H9 (cell line): ENCODE measurements around the gene ACR. TPM values are rescaled to one million over a fixed set of nuclear protein-coding genes. Genes with fewer than 3 reads are reported as not detected.

Source experiments
- DNase-seq: peaks from one replicate; pipeline ENCODE4 v3.0.0-alpha.2; 2017
- H2AFZ ChIP-seq: one replicate; pipeline ENCODE4 v1.6.1; 2013; ENCODE audit warnings: mild to moderate bottlenecking, low read length, control low read depth, moderate library complexity
- H2AK5ac ChIP-seq: 2 replicates; pipeline ENCODE4 v1.6.1; 2013; ENCODE audit warnings: low read length, control low read depth, mixed read lengths; ENCODE audit not compliant: insufficient read length
- H2BK120ac ChIP-seq: one replicate; pipeline ENCODE4 v1.6.1; 2013; ENCODE audit warnings: low read depth, mild to moderate bottlenecking, low read length, control low read depth, inconsistent platforms; ENCODE audit not compliant: poor library complexity, severe bottlenecking
- H2BK12ac ChIP-seq: 2 replicates; pipeline ENCODE4 v1.6.1; 2013; ENCODE audit warnings: low read length, control low read depth, mixed read lengths, low read depth; ENCODE audit not compliant: insufficient read length
- H2BK15ac ChIP-seq: 2 replicates; pipeline ENCODE4 v1.6.1; 2013; ENCODE audit warnings: low read depth, low read length, control low read depth
- H2BK20ac ChIP-seq: one replicate; pipeline ENCODE4 v1.6.1; 2013; ENCODE audit warnings: low read depth, mild to moderate bottlenecking, low read length, control low read depth, inconsistent platforms; ENCODE audit not compliant: poor library complexity, severe bottlenecking
- H2BK5ac ChIP-seq: 2 replicates; pipeline ENCODE4 v1.6.1; 2013; ENCODE audit warnings: low read length, control low read depth, mixed read lengths; ENCODE audit not compliant: insufficient read length
- H3K14ac ChIP-seq: 2 replicates; pipeline ENCODE4 v1.6.1; 2013; ENCODE audit warnings: low read length, control low read depth; ENCODE audit not compliant: insufficient read depth
- H3K18ac ChIP-seq: 2 replicates; pipeline ENCODE4 v1.6.1; 2013; ENCODE audit warnings: low read depth, mild to moderate bottlenecking, mixed read lengths, low read length, control low read depth; ENCODE audit not compliant: insufficient read length
- H3K23ac ChIP-seq: 2 replicates; pipeline ENCODE4 v1.6.1; 2013; ENCODE audit warnings: low read length, control low read depth, mixed read lengths, low read depth; ENCODE audit not compliant: insufficient read length
- H3K23me2 ChIP-seq: 2 replicates; pipeline ENCODE4 v1.6.1; 2013; ENCODE audit warnings: low read depth, mild to moderate bottlenecking, mixed read lengths, low read length, control low read depth; ENCODE audit not compliant: insufficient read length, poor library complexity, severe bottlenecking
- H3K27ac ChIP-seq: 2 replicates; pipeline ENCODE4 v1.5.1; 2013; ENCODE audit warnings: low read length, control low read depth, mixed read lengths, low read depth; ENCODE audit not compliant: insufficient read length
- H3K27me3 ChIP-seq: 2 replicates; pipeline ENCODE4 v1.6.1; 2013; ENCODE audit warnings: low read length, control low read depth, inconsistent platforms; ENCODE audit not compliant: insufficient read depth
- H3K4ac ChIP-seq: 2 replicates; pipeline ENCODE4 v1.6.1; 2013; ENCODE audit warnings: low read depth, mild to moderate bottlenecking, control low read depth, inconsistent platforms, low read length, moderate library complexity
- H3K4me1 ChIP-seq: 2 replicates; pipeline ENCODE4 v1.6.1; 2013; ENCODE audit warnings: low read length, control low read depth, inconsistent platforms; ENCODE audit not compliant: insufficient read depth
- H3K4me2 ChIP-seq: 2 replicates; pipeline ENCODE4 v1.6.1; 2013; ENCODE audit warnings: low read length, control low read depth, mixed read lengths; ENCODE audit not compliant: insufficient read length, insufficient read depth
- H3K56ac ChIP-seq: 2 replicates; pipeline ENCODE4 v1.6.1; 2013; ENCODE audit warnings: low read depth, mild to moderate bottlenecking, mixed read lengths, low read length, control low read depth; ENCODE audit not compliant: insufficient read length
- H3K79me1 ChIP-seq: 2 replicates; pipeline ENCODE4 v1.6.1; 2013; ENCODE audit warnings: low read depth, mild to moderate bottlenecking, moderate library complexity, low read length, control low read depth, inconsistent platforms; ENCODE audit not compliant: insufficient read depth, poor library complexity, severe bottlenecking
- H3K79me2 ChIP-seq: 2 replicates; pipeline ENCODE4 v1.6.1; 2013; ENCODE audit warnings: low read length, control low read depth, inconsistent platforms; ENCODE audit not compliant: insufficient read depth
- H3K9ac ChIP-seq: 2 replicates; pipeline ENCODE4 v1.6.1; 2013; ENCODE audit warnings: low read length, control low read depth, mixed read lengths; ENCODE audit not compliant: insufficient read length; ENCODE audit errors: extremely low read depth
- H3K9me3 ChIP-seq: one replicate; pipeline ENCODE4 v1.6.1; 2013; ENCODE audit warnings: low read depth, low read length, inconsistent platforms; ENCODE audit not compliant: control insufficient read depth
- H3T11ph ChIP-seq: one replicate; pipeline ENCODE4 v1.6.1; 2013; ENCODE audit warnings: mild to moderate bottlenecking, low read length, control low read depth, inconsistent platforms
- H4K20me1 ChIP-seq: one replicate; pipeline ENCODE4 v1.6.1; 2013; ENCODE audit not compliant: control insufficient read depth, insufficient read length, insufficient read depth
- H4K5ac ChIP-seq: 2 replicates; pipeline ENCODE4 v1.6.1; 2013; ENCODE audit warnings: low read depth, mild to moderate bottlenecking, mixed read lengths, low read length, control low read depth; ENCODE audit not compliant: insufficient read length
- H4K8ac ChIP-seq: replicated peaks from 2 replicates; pipeline ENCODE4 v1.6.1; 2013; ENCODE audit warnings: low read length, control low read depth, mixed read lengths, low read depth; ENCODE audit not compliant: insufficient read length
- H4K91ac ChIP-seq: 2 replicates; pipeline ENCODE4 v1.6.1; 2013; ENCODE audit warnings: low read depth, mild to moderate bottlenecking, moderate library complexity, mixed read lengths, low read length, control low read depth; ENCODE audit not compliant: insufficient read length
- H3K27ac Mint-ChIP-seq, 3 experiments: 2 replicates in 2 of 3; 3 replicates in 1 of 3; pipeline ENCODE4 v1.8.0; 2020 to 2021; ENCODE audit warnings: mixed read lengths in 3 of 3, mild to moderate bottlenecking in 1 of 3, moderate library complexity in 1 of 3
- H3K27me3 Mint-ChIP-seq: 2 replicates; pipeline ENCODE4 v1.8.0; 2021; ENCODE audit warnings: low read depth, mild to moderate bottlenecking, moderate library complexity, mixed read lengths
- H3K36me3 Mint-ChIP-seq, 3 experiments: 2 replicates in 2 of 3; 3 replicates in 1 of 3; pipeline ENCODE4 v1.8.0; 2020 to 2021; ENCODE audit warnings: low read depth in 3 of 3, mixed read lengths in 3 of 3; ENCODE audit not compliant: insufficient read depth in 1 of 3
- H3K4me1 Mint-ChIP-seq, 2 experiments: 2 replicates each; pipeline ENCODE4 v1.8.0; 2020; ENCODE audit warnings: mixed read lengths in 2 of 2
- H3K4me3 Mint-ChIP-seq, 2 experiments: 2 replicates in 1 of 2; 3 replicates in 1 of 2; pipeline ENCODE4 v1.8.0; 2020 to 2021; ENCODE audit warnings: mild to moderate bottlenecking in 2 of 2, mixed read lengths in 2 of 2, moderate library complexity in 1 of 2
- H3K9me3 Mint-ChIP-seq, 2 experiments: 2 replicates in 1 of 2; 3 replicates in 1 of 2; pipeline ENCODE4 v1.8.0; 2020; ENCODE audit warnings: mild to moderate bottlenecking in 2 of 2, mixed read lengths in 2 of 2, moderate library complexity in 1 of 2
- WGBS: extraction: QIAGEN DNeasy Blood & Tissue Kit; methylation state at CpG from one replicate; pipeline ENCODE4 v1.1.7; 2013; ENCODE audit warnings: missing lambda C conversion rate, low lambda C conversion rate, mixed read lengths; ENCODE audit not compliant: insufficient read length; ENCODE audit errors: extremely low coverage; 5-methylcytosine and 5-hydroxymethylcytosine counted together
- total RNA-seq: library from RNA; stranded (reverse); gene quantifications from 2 replicates; pipeline ENCODE4 v1.2.1, GENCODE V29; 2021
- TF ChIP-seq, protein P1 (sequence below): fragments of 200-600 bp; sonication (generic); conservative IDR thresholded peaks from 3 replicates; pipeline ENCODE4 v1.8.0; 2021; ENCODE audit warnings: antibody characterized with exemption, mild to moderate bottlenecking

The ACR gene
- total RNA-seq, 1 experiment from 2014 or later = 0.35 TPM

GRCh38 chr22:50701428-50702154 is 36.4 kb upstream of the ACR start:
- H3K27ac Mint-ChIP-seq = no peak overlapping the region; a peak in 1 of 7 replicates
- Histone ChIP-seq H2BK20ac (no peak overlapping the region), H2BK120ac (no peak overlapping the region), H3K14ac (no peak overlapping the region), H4K8ac (no peak overlapping the region), H3T11ph (no peak overlapping the region), H3K18ac (no peak overlapping the region), H4K91ac (no peak overlapping the region), H3K27ac (no peak overlapping the region), H3K79me1 (no peaks in the 10 kb centered on the region), H4K5ac (no peak overlapping the region), H2BK15ac (no peak overlapping the region), H2BK5ac (no peak overlapping the region), H3K4me2 (no peak overlapping the region), H3K4me1 (no peaks in the 10 kb centered on the region), H4K20me1 (no peaks in the 10 kb centered on the region), H2BK12ac (no peak overlapping the region), H3K4ac (no peak overlapping the region), H3K23ac (no peak overlapping the region), H3K23me2 (peaks cover 8% of the 10 kb centered on the region), H3K27me3 (peaks cover 5% of the 10 kb centered on the region; the same call in 1 of the 2 replicates), H2AK5ac (no peak overlapping the region), H3K9me3 (no peaks in the 10 kb centered on the region), H3K79me2 (no peaks in the 10 kb centered on the region), H3K9ac (no peak overlapping the region), H3K56ac (no peak overlapping the region), H2AFZ (no peak overlapping the region)
- peaks cover 6 to 27% of the 10 kb centered on the region in 2 experiments for H3K4me1 Mint-ChIP-seq
- H3K9me3 Mint-ChIP-seq = no peaks in the 10 kb centered on the region
- WGBS = no CpG with 5 or more reads among the region's 11 CpGs
- DNase-seq = no peak
- no peak overlapping the region for H3K4me3 Mint-ChIP-seq
- TF ChIP-seq, protein P1, sequence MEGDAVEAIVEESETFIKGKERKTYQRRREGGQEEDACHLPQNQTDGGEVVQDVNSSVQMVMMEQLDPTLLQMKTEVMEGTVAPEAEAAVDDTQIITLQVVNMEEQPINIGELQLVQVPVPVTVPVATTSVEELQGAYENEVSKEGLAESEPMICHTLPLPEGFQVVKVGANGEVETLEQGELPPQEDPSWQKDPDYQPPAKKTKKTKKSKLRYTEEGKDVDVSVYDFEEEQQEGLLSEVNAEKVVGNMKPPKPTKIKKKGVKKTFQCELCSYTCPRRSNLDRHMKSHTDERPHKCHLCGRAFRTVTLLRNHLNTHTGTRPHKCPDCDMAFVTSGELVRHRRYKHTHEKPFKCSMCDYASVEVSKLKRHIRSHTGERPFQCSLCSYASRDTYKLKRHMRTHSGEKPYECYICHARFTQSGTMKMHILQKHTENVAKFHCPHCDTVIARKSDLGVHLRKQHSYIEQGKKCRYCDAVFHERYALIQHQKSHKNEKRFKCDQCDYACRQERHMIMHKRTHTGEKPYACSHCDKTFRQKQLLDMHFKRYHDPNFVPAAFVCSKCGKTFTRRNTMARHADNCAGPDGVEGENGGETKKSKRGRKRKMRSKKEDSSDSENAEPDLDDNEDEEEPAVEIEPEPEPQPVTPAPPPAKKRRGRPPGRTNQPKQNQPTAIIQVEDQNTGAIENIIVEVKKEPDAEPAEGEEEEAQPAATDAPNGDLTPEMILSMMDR = no peak
- peaks cover 31% of the 10 kb centered on the region for H3K27me3 Mint-ChIP-seq
- peaks cover 0 to 13% (median 4%) of the 10 kb centered on the region in 3 experiments; a peak in 4 of 7 replicates for H3K36me3 Mint-ChIP-seq
